HCT116 (cell line): Measurements from ENCODE around the gene RPL18. TPM values are rescaled to one million over a fixed set of nuclear protein-coding genes. Genes with fewer than 3 reads are reported as not detected.
A peak's percentile ranks its signal among the peaks of the same experiment; 100 is the strongest.

Experiments used
- ATAC-seq: fragments of 200-7000 bp; cut with Tn5 transposase; 2 replicates; pipeline ENCODE4 v1.9.1; 2020; ENCODE audit warnings: mild to moderate bottlenecking, moderate library complexity
- BruUV-seq: library from RNA; stranded (reverse); fragments of 400-500 nt; replicated peaks from 2 replicates; lab custom pipeline; 2021; lab: Mats Ljungman, UMichigan
- CTCF ChIA-PET: fragments of 300-600 bp; sonication (Branson Sonifier 250); formaldehyde crosslinking; loops from one replicate; lab custom pipeline; 2021; ENCODE audit warnings: antibody characterized with exemption; lab: Charles Lee
- POLR2A ChIA-PET: fragments of 300-600, 350-600 bp; sonication (Branson Sonifier 250); formaldehyde crosslinking; loops from one replicate; lab custom pipeline; 2021; ENCODE audit warnings: antibody characterized with exemption; lab: Charles Lee
- RAD21 ChIA-PET, 2 experiments: fragments of 300-600 bp; sonication (Branson Sonifier 250); formaldehyde crosslinking; loops; one replicate each; lab custom pipeline; 2023; ENCODE audit warnings: low total read pairs in 2 of 2; ENCODE audit not compliant: uncharacterized antibody in 2 of 2, unreplicated experiment in 2 of 2, low non-redundant PET in 1 of 2; lab: Charles Lee
- DNase-seq: peaks from one replicate; pipeline ENCODE4 v3.0.0-alpha.2; 2010; ENCODE audit warnings: low read depth, low spot score
- H2AFZ ChIP-seq: fragments of 200-600 bp; shearing (Covaris generic), sonication (generic); 2 replicates; pipeline ENCODE4 v1.6.1; 2017; ENCODE audit warnings: low read depth, mixed run types, mixed read lengths, antibody characterized with exemption, low read length; ENCODE audit not compliant: poor library complexity, severe bottlenecking
- H3K27ac ChIP-seq: 2 replicates; pipeline ENCODE4 v1.5.1; 2012; ENCODE audit warnings: low read depth, low read length
- H3K27me3 ChIP-seq: fragments of 200-600 bp; sonication (generic); 2 replicates; pipeline ENCODE4 v1.6.1; 2016; ENCODE audit warnings: mixed run types, low read length, mixed read lengths; ENCODE audit not compliant: insufficient read depth
- H3K36me3 ChIP-seq, 2 experiments: fragments of 200-500 bp in 1 of 2; fragments of 200-600 bp in 1 of 2; sonication (Bioruptor generic) in 1 of 2; sonication (generic) in 1 of 2; 2 replicates each; pipeline versions ENCODE4 v1.5.1 to v1.6.1; 2014 to 2016; ENCODE audit warnings: low read length in 2 of 2, inconsistent platforms in 1 of 2, mixed read lengths in 1 of 2, mixed run types in 1 of 2; ENCODE audit not compliant: insufficient read depth in 2 of 2, control insufficient read depth in 1 of 2
- H3K4me1 ChIP-seq, 2 experiments: fragments of 200-600 bp in 1 of 2; sonication (generic) in 1 of 2; 2 replicates each; pipeline versions ENCODE4 v1.5.1 to v1.6.1; 2012 to 2017; ENCODE audit warnings: low read length in 2 of 2, inconsistent platforms in 1 of 2, mild to moderate bottlenecking in 1 of 2, mixed read lengths in 1 of 2, mixed run types in 1 of 2, moderate library complexity in 1 of 2; ENCODE audit not compliant: insufficient read depth in 2 of 2, control insufficient read depth in 1 of 2
- H3K4me2 ChIP-seq: fragments of 200-600 bp; sonication (generic); 2 replicates; pipeline ENCODE4 v1.6.1; 2017; ENCODE audit warnings: mixed run types, low read length, mixed read lengths
- H3K4me3 ChIP-seq, 2 experiments: fragments of 200-600 bp in 1 of 2; sonication (generic) in 1 of 2; replicated peaks in 1 of 2; 2 replicates each; pipeline ENCODE4 v1.5.1; 2011 to 2016; ENCODE audit warnings: low read length in 2 of 2, control low read depth in 1 of 2, low read depth in 1 of 2, mild to moderate bottlenecking in 1 of 2, mixed read lengths in 1 of 2, mixed run types in 1 of 2
- H3K79me2 ChIP-seq: fragments of 200-600 bp; sonication (generic); 2 replicates; pipeline ENCODE4 v1.6.1; 2017; ENCODE audit warnings: mild to moderate bottlenecking, mixed run types, low read length, moderate library complexity, mixed read lengths; ENCODE audit not compliant: insufficient read depth
- H3K9ac ChIP-seq: fragments of 200-600 bp; sonication (generic); 2 replicates; pipeline ENCODE4 v1.6.1; 2016; ENCODE audit warnings: low read length, mixed read lengths
- H3K9me2 ChIP-seq: fragments of 200-600 bp; sonication (generic), shearing (Covaris generic); 2 replicates; pipeline ENCODE4 v1.6.1; 2017; ENCODE audit warnings: mixed run types, mild to moderate bottlenecking, moderate library complexity; ENCODE audit not compliant: insufficient read depth
- H3K9me3 ChIP-seq, 2 experiments: fragments of 200-500 bp in 1 of 2; fragments of 200-600 bp in 1 of 2; sonication (Bioruptor generic) in 1 of 2; sonication (generic) in 1 of 2; 2 replicates each; pipeline ENCODE4 v1.6.1; 2014 to 2017; ENCODE audit warnings: low read length in 2 of 2, mixed read lengths in 2 of 2, inconsistent platforms in 1 of 2, low read depth in 1 of 2, mild to moderate bottlenecking in 1 of 2, mixed run types in 1 of 2, moderate library complexity in 1 of 2; ENCODE audit not compliant: control insufficient read depth in 1 of 2, insufficient read depth in 1 of 2
- H4K20me1 ChIP-seq: fragments of 200-600 bp; sonication (generic), shearing (Covaris generic); 2 replicates; pipeline ENCODE4 v1.6.1; 2017; ENCODE audit warnings: mixed run types, mild to moderate bottlenecking, moderate library complexity; ENCODE audit not compliant: insufficient read depth
- CBX3 ChIP-seq: IDR thresholded peaks from 2 replicates; pipeline ENCODE4 v1.6.1; 2012; ENCODE audit warnings: low read depth
- CEBPB ChIP-seq: IDR thresholded peaks from 2 replicates; pipeline ENCODE4 v1.6.1; 2012; ENCODE audit warnings: low read depth
- CTCF ChIP-seq, 3 experiments: fragments of 200-600 bp in 1 of 3; sonication (generic) in 1 of 3; IDR thresholded peaks in 2 of 3; conservative IDR thresholded peaks in 1 of 3; 2 replicates each; pipeline ENCODE4 v1.5.1; 2012 to 2017; ENCODE audit warnings: low read depth in 2 of 3, low read length in 2 of 3, antibody characterized with exemption in 1 of 3, borderline replicate concordance in 1 of 3, control low read depth in 1 of 3, mild to moderate bottlenecking in 1 of 3, mixed read lengths in 1 of 3, mixed run types in 1 of 3, moderate library complexity in 1 of 3; ENCODE audit not compliant: insufficient read depth in 1 of 3
- EGR1 ChIP-seq: IDR thresholded peaks from 2 replicates; pipeline ENCODE4 v1.6.1; 2012; ENCODE audit warnings: low read depth
- ELF1 ChIP-seq: IDR thresholded peaks from 2 replicates; pipeline ENCODE4 v1.6.1; 2012; ENCODE audit warnings: low read depth, borderline replicate concordance
- EZH2 ChIP-seq: fragments of 200-600 bp; sonication (generic); IDR thresholded peaks from 2 replicates; pipeline ENCODE4 v1.6.1; 2017; ENCODE audit warnings: antibody characterized with exemption, mixed run types
- EZH2phosphoT487 ChIP-seq: fragments of 200-600 bp; IDR thresholded peaks from 2 replicates; pipeline ENCODE4 v1.6.1; 2018; ENCODE audit warnings: antibody characterized with exemption, borderline replicate concordance
- JUND ChIP-seq: IDR thresholded peaks from 2 replicates; pipeline ENCODE4 v1.6.1; 2012
- MAX ChIP-seq: IDR thresholded peaks from 2 replicates; pipeline ENCODE4 v1.6.1; 2012
- POLR2A ChIP-seq: IDR thresholded peaks from 2 replicates; pipeline ENCODE4 v1.7.0; 2011; ENCODE audit warnings: borderline replicate concordance; ENCODE audit not compliant: insufficient read depth, insufficient read length; ENCODE audit errors: extremely low read depth
- POLR2AphosphoS5 ChIP-seq: IDR thresholded peaks from 2 replicates; pipeline ENCODE4 v1.6.1; 2011; ENCODE audit warnings: mild to moderate bottlenecking, low read depth, low read length, moderate library complexity
- RAD21 ChIP-seq: IDR thresholded peaks from 2 replicates; pipeline ENCODE4 v1.6.1; 2012; ENCODE audit warnings: low read depth, mild to moderate bottlenecking
- SIN3A ChIP-seq: IDR thresholded peaks from 2 replicates; pipeline ENCODE4 v1.6.1; 2012; ENCODE audit warnings: low read depth
- SP1 ChIP-seq: IDR thresholded peaks from 2 replicates; pipeline ENCODE4 v1.6.1; 2012; ENCODE audit warnings: low read depth
- SRF ChIP-seq: IDR thresholded peaks from 2 replicates; pipeline ENCODE4 v1.6.1; 2012; ENCODE audit warnings: low read depth
- YY1 ChIP-seq: IDR thresholded peaks from 2 replicates; pipeline ENCODE4 v1.6.1; 2011; ENCODE audit warnings: low read length, low read depth, moderate library complexity, mild to moderate bottlenecking; ENCODE audit not compliant: insufficient replicate concordance; ENCODE audit errors: extremely low read depth
- ZBTB33 ChIP-seq: IDR thresholded peaks from 2 replicates; pipeline ENCODE4 v1.6.1; 2011; ENCODE audit warnings: mild to moderate bottlenecking, low read length, moderate library complexity; ENCODE audit not compliant: insufficient replicate concordance; ENCODE audit errors: extremely low read depth
- ZFX ChIP-seq: fragments of 450-650 bp; IDR thresholded peaks from 2 replicates; pipeline ENCODE4 v1.6.1; 2017
- intact Hi-C: fragments of 100-400 bp; cut with micrococcal nuclease; formaldehyde crosslinking; loops from 2 replicates; pipeline ENCODE4 v1.10.0; 2022
- total RNA-seq: library from RNA; stranded (reverse); gene quantifications from one replicate; pipeline ENCODE4 v1.2.1, GENCODE V29; 2021; ENCODE audit not compliant: unreplicated experiment

RPL18 gene
- total RNA-seq, 1 experiment from 2014 or later, result 2,006 TPM

DNA sequence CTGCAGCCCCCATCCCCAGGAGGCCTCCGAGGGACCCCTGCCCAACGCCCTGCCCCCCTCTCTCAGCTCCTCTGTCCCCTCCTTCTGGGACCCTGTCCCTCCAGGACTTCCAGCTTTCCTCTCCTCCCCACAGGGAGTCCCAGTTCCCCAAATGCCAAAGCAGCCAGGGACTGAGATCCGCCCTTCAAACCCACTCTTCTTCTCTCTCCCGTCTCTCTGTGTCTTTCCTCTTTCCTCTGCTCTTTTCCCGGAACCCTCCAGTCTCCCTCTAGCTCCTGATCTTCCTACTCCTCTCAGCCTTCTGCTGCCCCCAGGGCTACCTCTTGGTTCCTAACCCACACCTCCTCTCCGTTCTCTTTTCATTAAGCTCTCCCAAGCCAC, 26.6 kb upstream of the RPL18 start:
- no peaks in the 10 kb centered on the region for H4K20me1 ChIP-seq
- H3K27ac ChIP-seq, result peak overlapping the region; percentile 83
- ATAC-seq (0 out of 2 replicates have a peak, but pooled peaks have one; percentile 1), DNase-seq (no peak)
- CTCF ChIA-PET, result interaction anchor here (0.7 to 2.4 kb wide), 17 partner anchors 8 to 325 kb away, joined by 3 to 14 read pairs (median 4); partner anchors contain the start of genes FUT2, RPL18 and SPHK2
- H3K4me1 ChIP-seq, result peaks cover 19 to 49% of the 10 kb centered on the region in 2 experiments
- H3K4me2 ChIP-seq, result peak overlapping the region; percentile 85
- RAD21 ChIA-PET, result interaction anchor here (0.9 to 1.4 kb wide), 4 partner anchors 30 to 197 kb away, joined by 3 to 5 read pairs (median 3); no protein-coding TSS in a partner anchor
- H3K9me2 ChIP-seq, result no peaks in the 10 kb centered on the region
- no peaks in the 10 kb centered on the region for H3K27me3 ChIP-seq
- BruUV-seq, result TSS peak; percentile 92
- TF ChIP-seq SRF (no peak), SIN3A (no peak), CTCF (IDR thresholded peaks at IDR 0.05 in 2 of 3, conservative IDR thresholded peaks at IDR 0.05 in 1 of 3; ENCODE audit: borderline replicate concordance in 1 of 3, insufficient read depth in 1 of 3, low read depth in 2 of 3, low read length in 2 of 3) (no peak), YY1 (no peak), ZFX (no peak), RAD21 (no peak), CBX3 (no peak), POLR2A (no peak), EGR1 (no peak), ELF1 (no peak), CEBPB (no peak), EZH2phosphoT487 (no peak), SP1 (no peak), MAX (no peak), POLR2AphosphoS5 (no peak), EZH2 (no peak), JUND (no peak), ZBTB33 (no peak)
- H3K36me3 ChIP-seq, result no peaks in the 10 kb centered on the region
- intact Hi-C loops, result no loop called here
- no peaks in the 10 kb centered on the region for H3K9me3 ChIP-seq
- peak overlapping the region; percentile 55 to 58 for H3K4me3 ChIP-seq
- POLR2A ChIA-PET, result interaction anchor here (0.5 to 2.5 kb wide), 18 partner anchors 8 to 995 kb away, joined by 3 to 27 read pairs (median 4); partner anchors contain the start of genes DBP, FGF21, FUT2 and PPP1R15A
- H2AFZ ChIP-seq, result no peak overlapping the region
- peak overlapping the region; percentile 56 for H3K9ac ChIP-seq
- H3K79me2 ChIP-seq, result no peaks in the 10 kb centered on the region
